Suprapubic skin (tissue), 4 donors: Measurements from ENCODE around the gene PAH. TPM values are rescaled to one million over a fixed set of nuclear protein-coding genes. Genes with fewer than 3 reads are reported as not detected.

ENCODE experiments used
- DNase-seq, 2 donors: peaks; one replicate each; pipeline ENCODE4 v3.0.0-alpha.2; 2019; ENCODE audit warnings: low spot score in 2 of 2
- H3K27ac ChIP-seq: fragments of 200-600 bp; sonication (generic); one replicate; pipeline ENCODE4 v1.5.1; 2019
- H3K27me3 ChIP-seq: fragments of 200-600 bp; sonication (generic); one replicate; pipeline ENCODE4 v1.5.1; 2019
- H3K36me3 ChIP-seq: fragments of 200-600 bp; sonication (generic); one replicate; pipeline ENCODE4 v1.5.1; 2019
- H3K4me1 ChIP-seq: fragments of 200-600 bp; sonication (generic); one replicate; pipeline ENCODE4 v1.5.1; 2019
- H3K4me3 ChIP-seq: fragments of 200-600 bp; sonication (generic); one replicate; pipeline ENCODE4 v1.5.1; 2019; ENCODE audit warnings: mild to moderate bottlenecking
- H3K9me3 ChIP-seq: fragments of 200-600 bp; sonication (generic); one replicate; pipeline ENCODE4 v1.5.1; 2019
- CTCF ChIP-seq, 2 donors: fragments of 200-600 bp in 1 of 2; fragments of 450-650 bp in 1 of 2; sonication (generic) in 1 of 2; IDR thresholded peaks; one replicate each; pipeline ENCODE4 v1.5.1; 2016 to 2019; ENCODE audit warnings: antibody characterized with exemption in 2 of 2, mild to moderate bottlenecking in 1 of 2, moderate library complexity in 1 of 2
- EP300 ChIP-seq: sonication (generic); formaldehyde crosslinking; IDR thresholded peaks from one replicate; pipeline ENCODE4 v1.6.1; 2017; ENCODE audit warnings: antibody characterized with exemption
- POLR2A ChIP-seq, 2 donors: fragments of 450-650 bp; IDR thresholded peaks; one replicate each; pipeline ENCODE4 v1.6.1; 2017; ENCODE audit warnings: antibody characterized with exemption in 2 of 2, mild to moderate bottlenecking in 2 of 2, moderate library complexity in 2 of 2
- POLR2AphosphoS5 ChIP-seq, 3 donors: sonication (generic); formaldehyde crosslinking; IDR thresholded peaks; one replicate each; pipeline ENCODE4 v1.6.1; 2017; ENCODE audit warnings: antibody characterized with exemption in 3 of 3
- WGBS: methylation state at CpG from one replicate; pipeline ENCODE4 v1.1.5; 2018; 5-methylcytosine and 5-hydroxymethylcytosine counted together
- total RNA-seq, 4 donors: library from RNA; depleted of rRNA; stranded (reverse); fragments of >200 nt; gene quantifications; one replicate each; pipeline ENCODE4 v1.1.0, GENCODE V29; 2016

Gene PAH
- total RNA-seq, 4 donors from 2014 or later, result 1.5 TPM; not detected in 3

GRCh38 chr12:102963796-102964195, 46.8 kb upstream of the PAH start:
- no peak overlapping the region for H3K4me3 ChIP-seq
- H3K4me1 ChIP-seq, result peaks cover 6% of the 10 kb centered on the region
- H3K27ac ChIP-seq, result no peak overlapping the region
- TF ChIP-seq CTCF (IDR thresholded peaks at IDR 0.05), result no peak
- TF ChIP-seq POLR2AphosphoS5 (IDR thresholded peaks at IDR 0.05), result no peak
- no peak for TF ChIP-seq EP300
- TF ChIP-seq POLR2A (IDR thresholded peaks at IDR 0.05), result no peak
- H3K27me3 ChIP-seq, result peaks cover 83% of the 10 kb centered on the region
- H3K36me3 ChIP-seq, result no peaks in the 10 kb centered on the region
- no peak for DNase-seq
- no peaks in the 10 kb centered on the region for H3K9me3 ChIP-seq
- WGBS, result 58% methylated on average over 4 of the region's 4 CpGs

- H3K27me3 ChIP-seq, result peaks cover 90% of the 10 kb centered on the region
- H3K4me1 ChIP-seq, result peaks cover 14% of the 10 kb centered on the region
- H3K27ac ChIP-seq, result no peak overlapping the region
- 12% methylated on average over 3 of the region's 3 CpGs for WGBS
- H3K36me3 ChIP-seq, result no peaks in the 10 kb centered on the region
- TF ChIP-seq POLR2A (IDR thresholded peaks at IDR 0.05) (no peak), EP300 (no peak), POLR2AphosphoS5 (IDR thresholded peaks at IDR 0.05) (no peak), CTCF (IDR thresholded peaks at IDR 0.05) (no peak)
- no peak for DNase-seq
- no peak overlapping the region for H3K4me3 ChIP-seq
- H3K9me3 ChIP-seq, result no peaks in the 10 kb centered on the region
Observed at GRCh38 chr12:102962986-102963385, 45.9 kb upstream of the PAH start.

GRCh38 chr12:102962532-102962931, 45.5 kb upstream of the PAH start:
- no peak overlapping the region for H3K4me3 ChIP-seq
- DNase-seq, result no peak
- TF ChIP-seq EP300 (no peak), POLR2A (IDR thresholded peaks at IDR 0.05) (no peak), POLR2AphosphoS5 (IDR thresholded peaks at IDR 0.05) (no peak), CTCF (IDR thresholded peaks at IDR 0.05) (no peak)
- no peaks in the 10 kb centered on the region for H3K36me3 ChIP-seq
- peaks cover 94% of the 10 kb centered on the region for H3K27me3 ChIP-seq
- 9% methylated on average over 11 of the region's 11 CpGs for WGBS
- no peak overlapping the region for H3K27ac ChIP-seq
- H3K9me3 ChIP-seq, result no peaks in the 10 kb centered on the region
- H3K4me1 ChIP-seq, result peaks cover 18% of the 10 kb centered on the region

GRCh38 chr12:102961466-102961855, 44.4 kb upstream of the PAH start:
- peaks cover 25% of the 10 kb centered on the region for H3K4me1 ChIP-seq
- H3K27me3 ChIP-seq, result peaks cover 98% of the 10 kb centered on the region
- DNase-seq, result no peak
- no peaks in the 10 kb centered on the region for H3K36me3 ChIP-seq
- 6% methylated on average over 8 of the region's 8 CpGs for WGBS
- TF ChIP-seq EP300, result no peak
- TF ChIP-seq POLR2AphosphoS5 (IDR thresholded peaks at IDR 0.05), result no peak
- TF ChIP-seq CTCF (IDR thresholded peaks at IDR 0.05), result no peak
- TF ChIP-seq POLR2A (IDR thresholded peaks at IDR 0.05), result no peak
- H3K4me3 ChIP-seq, result no peak overlapping the region
- no peak overlapping the region for H3K27ac ChIP-seq
- H3K9me3 ChIP-seq, result no peaks in the 10 kb centered on the region

GRCh38 chr12:102960766-102961465, 43.9 kb upstream of the PAH start:
- H3K27ac ChIP-seq, result no peak overlapping the region
- H3K9me3 ChIP-seq, result no peaks in the 10 kb centered on the region
- H3K36me3 ChIP-seq, result no peaks in the 10 kb centered on the region
- 6% methylated on average over 19 of the region's 19 CpGs for WGBS
- peaks cover 28% of the 10 kb centered on the region for H3K4me1 ChIP-seq
- H3K27me3 ChIP-seq, result peaks cover 98% of the 10 kb centered on the region
- DNase-seq, result no peak
- TF ChIP-seq EP300 (no peak), POLR2AphosphoS5 (IDR thresholded peaks at IDR 0.05) (no peak), CTCF (IDR thresholded peaks at IDR 0.05) (no peak), POLR2A (IDR thresholded peaks at IDR 0.05) (no peak)
- no peak overlapping the region for H3K4me3 ChIP-seq
